GM10847 (cell line): ENCODE data around the gene HHAT.

Source experiments
- POLR2A ChIP-seq: IDR thresholded peaks from 2 replicates; pipeline ENCODE4 v1.6.1; 2011; ENCODE audit not compliant: insufficient read length; ENCODE audit errors: extremely low read depth

The HHAT gene

GRCh38 chr1:210396541-210396940 lies 67.8 kb downstream of the HHAT start:
- no peak for TF ChIP-seq POLR2A

GRCh38 chr1:210397252-210397651 lies 68.5 kb downstream of the HHAT start:
- no peak for TF ChIP-seq POLR2A

- TF ChIP-seq POLR2A: no peak
Measured at GRCh38 chr1:210397681-210398080, 69.0 kb downstream of the HHAT start.

- no peak for TF ChIP-seq POLR2A
Measured at GRCh38 chr1:210398466-210398865, 69.8 kb downstream of the HHAT start.

- TF ChIP-seq POLR2A: no peak
Measured at GRCh38 chr1:210400043-210400840, 71.5 kb downstream of the HHAT start.

GRCh38 chr1:210402560-210402959 lies 73.9 kb downstream of the HHAT start:
- TF ChIP-seq POLR2A: no peak

- no peak for TF ChIP-seq POLR2A
Measured at GRCh38 chr1:210405316-210405715, 76.6 kb downstream of the HHAT start.

DNA sequence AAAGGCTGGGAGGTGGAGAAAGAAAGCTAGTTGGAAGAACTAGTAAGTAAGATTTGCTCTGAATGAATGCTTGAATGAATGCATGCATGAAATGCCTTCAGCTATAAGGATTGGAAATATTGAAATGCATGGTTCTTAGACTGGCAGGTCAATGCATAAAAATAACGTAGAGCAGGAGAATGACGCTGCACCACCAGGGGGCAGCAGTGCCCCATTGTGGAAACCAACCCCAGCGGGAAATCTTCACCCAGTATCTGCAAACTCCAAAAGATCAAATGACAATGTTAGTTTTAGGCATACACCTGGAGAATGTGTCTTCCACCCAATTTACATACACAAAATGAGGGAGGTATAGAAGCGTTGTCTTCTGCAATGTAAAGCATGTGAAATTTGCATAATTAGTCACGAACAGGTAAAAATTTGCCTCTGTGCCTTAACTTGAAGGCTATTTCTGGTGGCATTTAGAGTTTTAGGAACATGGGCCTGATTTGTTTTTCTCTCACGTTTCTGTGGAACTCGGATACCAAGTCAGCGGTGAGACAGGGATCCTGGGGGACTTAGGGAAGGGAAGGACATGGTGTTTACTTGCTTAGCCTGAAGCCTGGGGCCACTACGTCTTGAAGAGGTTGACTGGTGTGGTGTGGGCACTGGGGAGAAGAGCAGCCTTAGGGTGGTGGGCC lies 78.6 kb downstream of the HHAT start:
- TF ChIP-seq POLR2A: no peak

- no peak for TF ChIP-seq POLR2A
Measured at GRCh38 chr1:210407887-210408252, 79.2 kb downstream of the HHAT start.

DNA sequence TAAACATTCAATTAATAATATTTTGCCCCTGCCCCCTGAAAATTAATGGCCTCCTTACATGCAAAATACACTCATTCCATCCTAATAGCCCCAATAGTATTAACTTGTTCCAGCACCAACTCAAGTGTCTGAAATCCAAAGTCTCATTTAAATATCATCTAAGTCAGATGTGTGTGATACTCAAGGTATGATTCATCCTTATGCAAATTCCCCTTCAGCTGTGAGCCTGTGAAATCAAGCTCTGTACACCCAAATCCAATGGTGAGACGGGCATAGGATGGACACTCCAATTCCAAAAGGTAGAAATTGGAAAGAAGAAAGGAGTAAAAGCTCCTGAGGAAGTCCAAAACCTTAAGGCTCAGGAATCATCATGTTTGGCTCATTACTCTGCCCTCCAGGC lies 83.5 kb downstream of the HHAT start:
- no peak for TF ChIP-seq POLR2A

GRCh38 chr1:210413951-210414350 lies 85.2 kb downstream of the HHAT start:
- no peak for TF ChIP-seq POLR2A

DNA sequence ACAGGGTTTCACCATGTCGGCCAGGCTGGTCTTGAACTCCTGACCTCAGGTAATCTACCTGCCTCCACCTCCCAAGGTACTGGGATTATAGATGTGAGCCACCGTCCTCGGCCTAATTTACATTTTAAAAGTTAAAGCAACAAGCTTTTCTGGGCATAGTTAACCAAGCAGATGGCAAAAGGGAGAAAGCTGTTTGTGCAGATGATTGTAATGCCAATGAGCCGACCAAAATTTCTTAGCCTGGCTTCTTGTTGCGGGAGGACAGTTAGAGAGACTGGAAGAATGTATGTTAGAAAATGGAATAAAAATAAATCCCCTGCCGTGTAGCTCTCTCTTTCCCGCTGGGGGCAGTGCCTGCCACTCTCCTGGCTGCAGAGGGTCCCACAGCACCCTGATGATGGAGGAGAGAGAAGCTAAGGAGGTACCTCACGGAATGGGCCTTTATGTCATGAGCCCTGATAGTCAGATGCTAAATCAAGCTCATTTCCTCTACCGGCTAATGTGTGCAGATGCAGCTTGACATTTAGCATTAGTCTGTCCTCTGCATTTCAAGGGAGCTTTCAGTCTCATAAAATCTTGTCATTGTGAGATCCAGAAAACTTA lies 87.2 kb downstream of the HHAT start:
- TF ChIP-seq POLR2A: no peak

- no peak for TF ChIP-seq POLR2A
Measured at GRCh38 chr1:210416681-210417080, 88.0 kb downstream of the HHAT start.

- no peak for TF ChIP-seq POLR2A
Measured at GRCh38 chr1:210417881-210418280, 89.2 kb downstream of the HHAT start.

- no peak for TF ChIP-seq POLR2A
Measured at GRCh38 chr1:210418863-210419650, 90.4 kb downstream of the HHAT start.
